Measurements from ENCODE around the gene TMBIM6. TPM values are rescaled to one million over a fixed set of nuclear protein-coding genes. Genes with fewer than 3 reads are reported as not detected.

Gene TMBIM6
- total RNA-seq, 1 donor from 2014 or later, result 284 TPM

- no peak for FAIRE-seq
Measured at GRCh38 chr12:49811136-49811535, 69.8 kb downstream of the TMBIM6 start.

GRCh38 chr12:49811961-49812401 is 70.6 kb downstream of the TMBIM6 start:
- no peak for FAIRE-seq
- DNase-seq (ENCODE audit: low spot score in 2 of 2), result no peak

More at GRCh38 chr12:49811136-49811535, 69.8 kb downstream of the TMBIM6 start:
- no peak for DNase-seq (ENCODE audit: low spot score in 2 of 2)

- no peak for FAIRE-seq
Measured at GRCh38 chr12:49813131-49813530, 71.8 kb downstream of the TMBIM6 start.

More at GRCh38 chr12:49813131-49813530, 71.8 kb downstream of the TMBIM6 start:
- no peak for DNase-seq (ENCODE audit: low spot score in 2 of 2)

Small RNA genes lying within 50 kb of the gene (small RNA-seq; reads per million reads assigned to genes)
- gene AC020612.2, result not detected
- not detected for gene LSM6P2

Other genes with a start within 250 kb of the TMBIM6 start
- 3.7 TPM for gene KCNH3, start 202.5 kb upstream of the TMBIM6 start, total RNA-seq
- 35.9 TPM for gene MCRS1, start 173.4 kb upstream of the TMBIM6 start, total RNA-seq
- 0.41 TPM for gene FAM186B, start 135.9 kb upstream of the TMBIM6 start, total RNA-seq
- gene PRPF40B, start 118.0 kb upstream of the TMBIM6 start, total RNA-seq, result 19.2 TPM
- 9.0 TPM for gene FMNL3, start 34.2 kb upstream of the TMBIM6 start, total RNA-seq
- gene NCKAP5L, start 86.9 kb downstream of the TMBIM6 start, total RNA-seq, result 7.3 TPM
- gene BCDIN3D, start 101.5 kb downstream of the TMBIM6 start, total RNA-seq, result 6.9 TPM
- gene FAIM2, start 162.3 kb downstream of the TMBIM6 start, total RNA-seq, result 17.9 TPM
- gene AQP2, start 209.2 kb downstream of the TMBIM6 start, total RNA-seq, result not detected
- 1.2 TPM for gene AQP5, start 220.3 kb downstream of the TMBIM6 start, total RNA-seq
- gene AQP6, start 231.4 kb downstream of the TMBIM6 start, total RNA-seq, result not detected